ENCODE measurements around the gene PSMD4. TPM values are rescaled to one million over a fixed set of nuclear protein-coding genes. Genes with fewer than 3 reads are reported as not detected.
A peak's percentile ranks its signal among the peaks of the same experiment; 100 is the strongest.

The PSMD4 gene
- total RNA-seq, 1 experiment from 2014 or later = 207 TPM

GRCh38 chr1:151311589-151312331 lies 57.2 kb downstream of the PSMD4 start:
- no peak overlapping the region for H2BK20ac ChIP-seq (ENCODE audit: low read depth, low read length, poor library complexity, severe bottlenecking)
- H2BK15ac ChIP-seq (ENCODE audit: low read depth, low read length) = no peak overlapping the region
- H3K9ac ChIP-seq (ENCODE audit: extremely low read depth, insufficient read length, low read length) = no peak overlapping the region
- H3K27me3 ChIP-seq (ENCODE audit: insufficient read depth, low read length) = no peaks in the 10 kb centered on the region
- no peak overlapping the region for H2AK5ac ChIP-seq (ENCODE audit: insufficient read length, low read length)
- no peak overlapping the region for H4K5ac ChIP-seq (ENCODE audit: insufficient read length, low read depth, low read length)
- H2AFZ ChIP-seq (ENCODE audit: low read length) = no peak overlapping the region
- H2BK120ac ChIP-seq (ENCODE audit: low read depth, low read length, poor library complexity, severe bottlenecking) = no peak overlapping the region
- Mint-ChIP-seq H3K27me3 (ENCODE audit: low read depth) (no peaks in the 10 kb centered on the region), H3K9me3 (no peaks in the 10 kb centered on the region), H3K4me1 (peaks cover 10 to 11% of the 10 kb centered on the region in 2 experiments), H3K4me3 (no peak overlapping the region), H3K36me3 (ENCODE audit: insufficient read depth in 1 of 3, low read depth in 3 of 3) (peaks cover 9 to 68% (median 38%) of the 10 kb centered on the region in 3 experiments; a peak in 6 of 7 replicates), H3K27ac (peak overlapping the region in 2 of 3 experiments; percentile 42 to 56; a peak in 3 of 7 replicates)
- H3K27ac ChIP-seq (ENCODE audit: insufficient read length, low read depth, low read length) = no peak overlapping the region
- no peak overlapping the region for H2BK5ac ChIP-seq (ENCODE audit: insufficient read length, low read length)
- H3K9me3 ChIP-seq (ENCODE audit: control insufficient read depth, low read depth, low read length) = no peaks in the 10 kb centered on the region
- no peak overlapping the region for H3K56ac ChIP-seq (ENCODE audit: insufficient read length, low read depth, low read length)
- no peak overlapping the region for H3K14ac ChIP-seq (ENCODE audit: insufficient read depth, low read length)
- H4K91ac ChIP-seq (ENCODE audit: insufficient read length, low read depth, low read length) = no peak overlapping the region
- no peak overlapping the region for H3K23ac ChIP-seq (ENCODE audit: insufficient read length, low read depth, low read length)
- H4K20me1 ChIP-seq (ENCODE audit: control insufficient read depth, insufficient read depth, insufficient read length) = peaks cover 2% of the 10 kb centered on the region
- no peaks in the 10 kb centered on the region for H3K23me2 ChIP-seq (ENCODE audit: insufficient read length, low read depth, low read length, poor library complexity, severe bottlenecking)
- no peak overlapping the region for H3K18ac ChIP-seq (ENCODE audit: insufficient read length, low read depth, low read length)
- no CpG with 5 or more reads among the region's 7 CpGs for WGBS (ENCODE audit: extremely low coverage, insufficient read length, low lambda C conversion rate)
- no peaks in the 10 kb centered on the region for H3K79me1 ChIP-seq (ENCODE audit: insufficient read depth, low read depth, low read length, poor library complexity, severe bottlenecking)
- no peak for TF ChIP-seq CTCF (conservative IDR thresholded peaks at IDR 0.05)
- DNase-seq = no peak
- no peak overlapping the region for H4K8ac ChIP-seq (replicated peaks; ENCODE audit: insufficient read length, low read depth, low read length)
- no peak overlapping the region for H3T11ph ChIP-seq (ENCODE audit: low read length)
- H3K4me2 ChIP-seq (ENCODE audit: insufficient read depth, insufficient read length, low read length) = no peak overlapping the region
- no peak overlapping the region for H2BK12ac ChIP-seq (ENCODE audit: insufficient read length, low read depth, low read length)
- 0 out of 2 replicates have a peak, but pooled peaks cover 5% of the 10 kb centered on the region for H3K4me1 ChIP-seq (ENCODE audit: insufficient read depth, low read length)
- H3K4ac ChIP-seq (ENCODE audit: low read depth, low read length) = no peak overlapping the region
- no peaks in the 10 kb centered on the region for H3K79me2 ChIP-seq (ENCODE audit: insufficient read depth, low read length)

Data from H9 (cell line).